HL-60/S4 treated with retinoic acid at 250 ng/mL for 4 days and 3 days (cell line): ENCODE data around the gene CSTA.

Experiments used
- in situ Hi-C: fragments of 300-500 bp; cut with MboI; formaldehyde crosslinking; loops from 2 replicates; pipeline ENCODE4 v1.7.0; 2022; ENCODE audit warnings: low sequenced_read_pairs

The CSTA gene, protein sequence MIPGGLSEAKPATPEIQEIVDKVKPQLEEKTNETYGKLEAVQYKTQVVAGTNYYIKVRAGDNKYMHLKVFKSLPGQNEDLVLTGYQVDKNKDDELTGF

DNA sequence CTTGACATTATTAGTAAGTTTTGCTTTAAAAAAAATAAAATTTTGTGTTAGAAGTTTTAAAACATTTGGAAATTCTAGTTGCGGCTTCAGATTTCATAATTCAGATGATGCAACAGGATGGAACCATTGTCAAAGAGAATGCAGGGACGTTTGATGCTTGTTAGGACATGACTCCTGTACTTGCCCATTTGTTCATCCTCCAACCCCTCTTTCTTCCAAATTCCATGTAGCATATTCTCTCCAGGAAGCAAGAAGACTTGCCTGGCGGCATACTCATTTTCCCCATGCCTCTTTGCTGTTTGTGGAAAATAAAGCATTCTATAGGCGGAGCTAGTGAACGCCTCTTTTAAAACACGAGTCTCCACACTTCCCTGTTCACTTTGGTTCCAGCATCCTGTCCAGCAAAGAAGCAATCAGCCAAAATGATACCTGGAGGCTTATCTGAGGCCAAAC is at the start of gene CSTA:
CSTA (plus strand) TSS at position 378 of the 453 bp plus-strand sequence; CDS start at position 423, 45 bp downstream.
- in situ Hi-C loops: no loop called here

DNA sequence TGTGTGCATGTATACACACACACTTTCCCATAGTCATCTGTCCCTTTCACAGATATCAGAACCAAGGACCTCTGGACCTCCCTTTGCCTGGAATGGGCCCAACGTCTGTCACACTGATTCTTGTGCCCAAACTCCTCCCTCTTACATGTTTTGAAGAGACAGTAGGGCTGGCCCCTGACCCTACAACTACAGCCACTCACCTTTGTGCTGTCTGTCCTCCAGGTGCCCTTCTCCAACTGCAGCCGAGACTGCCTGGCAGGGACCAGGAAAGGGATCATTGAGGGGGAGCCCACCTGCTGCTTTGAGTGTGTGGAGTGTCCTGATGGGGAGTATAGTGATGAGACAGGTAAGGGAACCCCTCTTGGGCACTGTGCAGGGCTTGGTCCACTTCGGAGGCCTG is 43.2 kb upstream of the CSTA start:
- in situ Hi-C loops: no loop called here

DNA sequence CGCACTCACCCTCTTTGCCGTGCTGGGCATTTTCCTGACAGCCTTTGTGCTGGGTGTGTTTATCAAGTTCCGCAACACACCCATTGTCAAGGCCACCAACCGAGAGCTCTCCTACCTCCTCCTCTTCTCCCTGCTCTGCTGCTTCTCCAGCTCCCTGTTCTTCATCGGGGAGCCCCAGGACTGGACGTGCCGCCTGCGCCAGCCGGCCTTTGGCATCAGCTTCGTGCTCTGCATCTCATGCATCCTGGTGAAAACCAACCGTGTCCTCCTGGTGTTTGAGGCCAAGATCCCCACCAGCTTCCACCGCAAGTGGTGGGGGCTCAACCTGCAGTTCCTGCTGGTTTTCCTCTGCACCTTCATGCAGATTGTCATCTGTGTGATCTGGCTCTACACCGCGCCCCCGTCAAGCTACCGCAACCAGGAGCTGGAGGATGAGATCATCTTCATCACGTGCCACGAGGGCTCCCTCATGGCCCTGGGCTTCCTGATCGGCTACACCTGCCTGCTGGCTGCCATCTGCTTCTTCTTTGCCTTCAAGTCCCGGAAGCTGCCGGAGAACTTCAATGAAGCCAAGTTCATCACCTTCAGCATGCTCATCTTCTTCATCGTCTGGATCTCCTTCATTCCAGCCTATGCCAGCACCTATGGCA is 41.1 kb upstream of the CSTA start:
- in situ Hi-C loops: no loop called here

DNA sequence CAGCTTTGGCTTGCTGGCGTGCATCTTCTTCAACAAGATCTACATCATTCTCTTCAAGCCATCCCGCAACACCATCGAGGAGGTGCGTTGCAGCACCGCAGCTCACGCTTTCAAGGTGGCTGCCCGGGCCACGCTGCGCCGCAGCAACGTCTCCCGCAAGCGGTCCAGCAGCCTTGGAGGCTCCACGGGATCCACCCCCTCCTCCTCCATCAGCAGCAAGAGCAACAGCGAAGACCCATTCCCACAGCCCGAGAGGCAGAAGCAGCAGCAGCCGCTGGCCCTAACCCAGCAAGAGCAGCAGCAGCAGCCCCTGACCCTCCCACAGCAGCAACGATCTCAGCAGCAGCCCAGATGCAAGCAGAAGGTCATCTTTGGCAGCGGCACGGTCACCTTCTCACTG is 40.6 kb upstream of the CSTA start:
- in situ Hi-C loops: no loop called here

DNA sequence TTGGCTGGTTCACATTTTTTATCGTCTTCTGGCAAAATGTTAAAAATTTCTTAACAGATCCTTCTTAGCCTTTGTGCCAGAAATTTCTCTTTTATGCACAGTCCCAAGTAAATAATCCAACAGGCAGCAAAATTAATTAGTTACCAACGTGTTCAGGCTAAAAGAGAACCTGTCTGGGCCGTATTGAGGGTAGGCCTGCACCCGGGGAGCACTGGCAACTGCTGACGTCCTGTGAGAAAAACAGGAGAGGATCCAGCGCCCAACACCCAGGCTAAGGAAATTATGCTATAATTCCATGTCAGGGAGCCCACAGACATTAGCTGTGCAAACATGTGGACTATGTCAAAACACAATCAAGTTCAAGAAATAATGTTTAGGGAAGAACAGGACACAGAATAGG is 30.7 kb upstream of the CSTA start:
- in situ Hi-C loops: no loop called here

DNA sequence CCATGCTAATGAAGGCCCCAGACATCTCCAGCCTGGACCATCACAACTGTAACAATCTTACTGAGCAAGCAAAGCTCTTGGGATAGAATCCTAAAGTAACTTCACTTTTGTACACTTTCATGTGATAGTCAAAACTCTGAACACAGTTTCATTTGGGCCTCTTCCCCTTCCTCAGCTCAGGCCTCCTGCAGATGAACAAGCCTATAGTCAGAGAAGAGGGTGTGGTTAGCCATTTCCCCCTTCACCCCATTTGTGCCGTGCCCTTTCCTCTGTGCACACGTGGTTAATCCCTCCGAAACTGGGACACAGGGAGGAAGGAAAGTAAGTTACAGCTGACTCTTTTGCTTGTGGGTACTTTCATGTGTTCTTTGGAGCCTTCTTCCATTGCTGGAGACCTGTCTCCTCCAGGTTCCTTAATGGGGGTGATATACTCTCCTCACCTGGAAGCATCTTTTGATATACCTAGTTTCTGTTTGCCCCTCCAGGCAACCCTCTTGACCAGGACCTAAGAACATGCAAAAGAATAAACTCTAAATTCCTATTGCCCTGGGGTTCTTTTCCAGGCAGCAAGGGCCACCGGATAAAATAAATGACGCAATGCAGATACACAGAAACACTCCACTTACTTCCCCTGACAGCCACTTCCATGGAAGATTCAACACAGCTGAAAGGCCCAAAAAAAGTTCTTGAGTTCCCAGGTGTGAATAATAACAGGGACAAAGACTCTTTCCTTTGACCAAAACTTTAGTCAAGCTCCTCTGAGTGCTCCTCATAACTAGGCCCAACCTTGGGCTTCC is 29.6 kb upstream of the CSTA start:
- in situ Hi-C loops: no loop called here

DNA sequence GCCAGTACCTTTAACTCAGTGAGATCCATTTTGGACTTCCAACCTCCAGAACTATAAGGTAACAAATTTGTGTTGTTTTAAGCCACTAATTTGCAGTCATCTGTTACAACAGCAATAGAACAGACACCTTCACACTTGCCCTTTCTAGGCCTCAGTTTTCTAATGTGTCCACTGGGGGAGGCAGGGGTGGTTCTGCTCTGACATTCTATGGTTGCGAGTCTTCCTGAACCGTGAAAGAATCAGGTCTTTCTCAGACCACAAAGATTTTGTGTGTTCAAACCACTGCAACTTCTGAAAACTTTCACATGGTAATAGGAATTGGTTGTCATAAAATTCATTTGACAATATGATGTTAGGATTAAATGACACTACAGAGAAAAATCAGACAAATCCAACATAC is 26.8 kb upstream of the CSTA start:
- in situ Hi-C loops: no loop called here

DNA sequence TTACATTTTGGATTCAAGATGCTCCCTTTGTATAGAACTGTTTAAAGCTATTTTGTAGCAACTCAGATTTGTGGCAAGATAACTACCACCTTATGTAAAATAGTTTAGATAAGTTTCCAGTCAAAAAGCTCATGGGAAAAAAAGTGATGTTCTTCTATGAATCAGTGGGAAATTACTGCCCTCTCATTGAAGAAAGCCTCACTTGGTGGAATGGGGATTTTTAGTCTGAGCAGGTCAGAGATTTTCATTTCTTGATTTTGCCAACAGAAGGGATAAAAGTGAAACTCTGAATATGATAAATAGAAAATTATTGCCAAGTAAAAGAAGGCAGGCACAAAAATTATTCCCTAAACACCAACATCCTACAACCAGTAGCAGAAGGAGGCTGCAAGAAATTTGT is 25.8 kb upstream of the CSTA start:
- in situ Hi-C loops: no loop called here

DNA sequence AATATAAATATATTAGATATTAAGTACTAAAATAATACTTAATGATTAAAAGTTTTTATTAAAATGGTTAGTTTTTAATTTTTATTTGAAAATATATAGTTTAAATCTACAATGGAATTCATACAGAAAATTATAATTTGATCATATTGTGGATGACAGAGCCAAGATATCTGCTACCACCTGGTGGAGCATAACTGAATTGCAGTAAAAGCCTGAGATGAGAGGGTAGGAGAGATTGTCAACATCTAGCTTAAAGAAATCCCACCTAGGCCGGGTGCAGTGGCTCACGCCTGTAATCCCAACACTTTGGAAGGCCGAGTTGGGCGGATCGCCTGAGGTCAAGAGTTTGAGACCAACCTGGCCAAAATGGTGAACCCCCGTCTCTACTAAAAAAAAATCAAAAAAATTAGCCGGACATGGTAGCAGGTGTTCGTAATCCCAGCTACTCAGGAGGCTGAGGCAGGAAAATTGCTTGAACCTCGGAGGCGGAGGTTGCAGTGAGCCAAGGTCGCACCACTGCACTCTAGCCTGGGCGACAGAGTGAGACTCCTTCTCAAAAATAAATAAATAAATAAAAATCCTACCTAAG is 25.1 kb upstream of the CSTA start:
- in situ Hi-C loops: no loop called here

DNA sequence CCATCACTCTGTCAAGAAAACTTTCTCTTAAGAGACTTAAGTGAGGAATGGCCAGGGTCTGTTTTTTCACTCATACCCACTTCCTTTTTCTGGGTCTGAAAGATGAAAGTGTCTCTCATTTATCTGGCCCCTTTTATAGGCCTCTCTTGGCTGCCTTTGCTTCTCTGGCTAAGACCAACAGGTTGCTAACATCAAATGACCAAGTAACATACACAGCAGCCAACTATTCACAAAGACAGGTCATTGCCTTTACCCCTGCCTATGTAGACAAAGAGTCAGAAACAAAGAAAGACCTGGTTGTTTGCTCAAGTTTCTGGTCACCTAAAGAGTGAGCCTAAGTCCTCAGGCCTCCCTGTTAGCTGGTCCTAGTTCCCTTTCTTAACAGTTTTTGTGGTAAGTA is 24.0 kb upstream of the CSTA start:
- in situ Hi-C loops: no loop called here

DNA sequence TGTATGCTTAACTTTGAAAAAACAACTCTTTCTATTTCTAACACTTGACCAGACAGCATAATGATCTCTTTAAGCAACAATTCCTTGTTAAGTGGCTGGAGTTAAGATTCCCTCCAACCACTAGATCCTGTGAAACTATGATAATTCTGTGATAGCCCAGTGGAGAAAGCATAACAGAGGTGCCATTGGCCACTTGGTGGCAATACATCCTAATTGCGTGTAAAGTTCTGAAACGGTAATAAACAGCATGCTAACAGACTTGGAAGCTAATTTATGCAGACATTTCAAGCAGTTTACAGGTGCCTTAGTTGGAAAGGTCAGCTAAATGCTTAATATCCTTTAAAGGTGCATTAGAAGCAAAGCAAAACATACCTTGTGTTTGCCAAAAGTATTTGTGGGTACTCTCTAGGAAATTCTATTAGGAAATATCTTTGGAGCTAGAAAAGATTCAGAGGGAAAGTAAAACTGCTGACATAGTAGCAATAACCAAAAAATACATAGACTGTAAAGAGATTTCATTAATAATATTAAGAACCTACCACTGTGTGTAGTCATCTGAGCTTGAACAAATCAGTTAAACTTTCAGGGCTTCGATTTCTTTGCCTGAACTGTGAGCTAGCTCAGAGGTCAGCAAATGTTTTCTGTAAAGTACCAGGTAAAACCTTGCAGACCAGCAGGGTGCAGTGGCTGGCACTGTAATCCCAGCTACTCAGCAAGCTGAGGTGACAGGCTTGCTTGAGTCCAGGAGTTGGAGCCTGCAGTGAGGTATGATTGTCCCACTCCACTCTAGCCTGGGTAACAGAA is 19.0 kb upstream of the CSTA start:
- in situ Hi-C loops: no loop called here

DNA sequence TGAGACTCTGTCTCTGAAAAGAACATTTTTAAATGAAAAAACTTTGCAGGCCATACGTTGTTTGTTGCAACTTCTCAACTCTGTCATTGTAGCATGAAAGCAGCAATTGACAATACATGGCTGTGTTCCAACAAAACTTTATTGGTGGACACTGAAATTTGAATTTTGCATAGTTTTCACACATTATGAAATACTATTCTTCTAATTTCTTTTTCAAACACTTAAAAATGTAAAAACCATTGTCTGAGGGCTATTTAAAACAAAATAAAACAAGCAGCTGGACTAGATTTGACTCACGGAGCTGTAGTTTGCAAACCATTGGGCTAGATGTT is 18.5 kb upstream of the CSTA start:
- in situ Hi-C loops: no loop called here

DNA sequence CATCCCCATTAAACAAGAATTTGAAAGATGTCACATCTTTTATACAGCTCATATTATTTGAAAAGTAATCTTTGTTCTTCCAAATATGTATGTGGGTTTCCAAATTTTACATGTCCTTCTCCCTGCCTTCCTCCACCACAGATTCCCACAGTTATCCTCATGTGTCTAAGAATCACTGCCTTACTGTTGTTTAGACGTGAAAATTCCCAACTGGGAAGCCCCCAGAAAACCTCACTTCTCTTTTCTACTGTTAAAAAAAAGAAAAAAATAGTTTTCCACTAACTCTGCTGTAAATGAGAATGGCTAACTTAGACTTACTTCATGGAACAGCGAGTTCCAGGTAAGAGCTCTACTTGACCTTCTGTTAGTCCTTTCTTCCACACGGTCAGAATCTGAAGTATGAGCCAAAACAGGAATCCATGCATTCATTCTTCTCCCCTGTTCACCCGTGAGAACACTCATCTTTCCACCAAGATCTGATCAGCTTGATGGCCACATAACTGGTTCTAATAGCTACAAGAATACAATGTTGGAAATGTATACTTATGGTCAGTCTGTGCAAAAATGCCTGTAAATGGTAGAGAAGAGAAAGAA is 17.9 kb upstream of the CSTA start:
- in situ Hi-C loops: no loop called here

DNA sequence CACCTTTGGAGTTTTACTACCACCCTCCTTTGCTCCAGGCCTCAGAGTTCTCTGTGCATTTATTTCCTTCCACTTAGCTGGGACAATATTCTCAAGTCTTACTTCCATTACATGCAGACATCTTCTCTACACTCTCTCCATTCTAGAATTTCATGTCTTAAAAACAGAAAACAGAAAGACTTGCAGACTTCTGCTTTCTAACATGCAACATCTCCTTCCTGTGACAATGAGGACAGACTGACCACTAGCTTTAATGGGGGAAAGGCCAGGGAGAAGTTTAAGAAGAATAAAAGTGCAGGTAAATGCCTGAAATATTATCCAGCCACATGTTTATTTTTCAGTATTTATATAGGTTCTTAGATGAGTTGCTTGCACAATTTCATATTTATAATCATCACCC is 17.1 kb upstream of the CSTA start:
- in situ Hi-C loops: no loop called here

DNA sequence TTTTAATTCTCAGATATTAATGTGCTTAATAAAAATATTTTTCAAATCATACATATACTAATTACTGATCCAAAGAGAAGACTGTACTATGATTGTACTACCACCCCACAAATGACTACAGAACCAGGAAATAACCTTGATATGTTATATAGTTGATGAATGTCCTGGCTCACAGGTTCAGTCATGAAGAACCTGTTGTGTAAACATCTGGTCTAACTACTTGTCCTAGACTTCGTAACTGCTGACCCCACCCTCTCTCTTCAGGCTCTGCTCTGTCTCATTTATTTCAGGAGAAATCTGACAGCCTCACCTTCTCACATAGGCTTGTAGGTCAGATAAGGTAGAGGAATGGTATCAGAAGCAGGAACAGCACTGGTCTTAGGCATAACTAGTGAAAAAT is 14.7 kb upstream of the CSTA start:
- in situ Hi-C loops: no loop called here

DNA sequence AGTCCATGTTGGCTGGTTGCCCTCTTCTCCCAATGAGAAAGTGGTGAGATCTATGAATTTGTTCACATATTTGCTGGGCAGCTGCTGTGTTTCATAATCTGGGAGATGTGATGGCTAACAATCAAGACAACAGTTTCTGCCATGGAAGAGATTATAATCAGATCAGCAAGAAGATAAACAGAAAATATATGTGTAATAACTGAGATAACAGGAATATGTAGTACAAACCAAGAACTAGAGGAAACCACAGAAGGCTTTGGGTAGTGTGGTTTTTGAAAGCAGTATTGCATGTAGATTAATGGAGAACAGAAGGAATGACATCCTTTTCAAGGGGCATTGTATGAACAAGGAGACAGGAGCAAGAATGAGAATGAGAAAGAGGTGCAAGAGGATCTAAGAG is 12.2 kb upstream of the CSTA start:
- in situ Hi-C loops: no loop called here

DNA sequence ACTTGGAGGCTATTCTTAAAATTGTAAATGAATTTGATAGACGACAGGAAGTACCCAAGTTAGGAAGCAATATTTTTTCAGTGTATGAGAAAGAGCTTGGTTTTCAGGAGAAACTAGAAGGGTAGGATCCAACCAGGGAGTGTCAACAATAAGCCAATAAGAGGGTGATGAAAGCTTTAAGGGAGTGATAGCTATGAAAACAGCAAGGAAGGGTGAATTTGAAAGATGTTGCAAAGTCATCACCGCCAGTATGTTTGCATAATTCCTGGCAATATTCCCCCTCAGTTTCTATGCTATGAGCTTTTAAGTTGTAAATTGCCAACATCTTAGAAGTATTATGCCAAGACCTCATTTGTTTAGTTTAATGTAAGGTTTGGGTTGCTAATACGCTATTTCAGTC is 11.8 kb upstream of the CSTA start:
- in situ Hi-C loops: no loop called here

DNA sequence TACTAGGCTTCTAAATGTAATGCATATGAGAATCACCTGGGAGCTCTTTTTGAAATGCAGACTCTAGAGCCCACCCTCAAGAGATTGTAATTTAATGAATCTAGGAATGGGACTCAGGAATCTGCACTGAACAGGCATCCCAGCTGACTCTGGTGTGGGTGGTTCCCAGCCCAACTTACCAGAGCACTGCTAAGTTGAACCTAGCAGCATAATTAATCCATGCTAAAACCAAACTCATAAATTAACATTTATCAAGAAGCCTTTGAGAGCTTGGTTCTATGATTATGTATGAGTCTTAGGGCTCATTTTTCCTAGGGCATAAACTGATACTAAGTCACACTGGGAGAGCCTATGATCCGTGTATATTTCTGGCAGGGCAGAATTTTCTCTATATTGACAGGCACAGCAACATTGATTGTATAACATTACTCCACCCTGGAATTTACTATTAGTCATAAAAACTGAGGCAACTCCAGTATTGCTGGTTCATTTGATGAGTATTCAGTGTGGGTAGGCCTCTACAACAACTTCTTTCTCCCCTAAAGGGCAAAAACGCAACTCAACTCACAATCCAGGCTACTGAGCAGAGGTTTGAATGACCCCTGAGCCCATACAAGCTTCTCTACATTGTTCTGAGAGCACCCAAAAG is 10.7 kb upstream of the CSTA start:
- in situ Hi-C loops: no loop called here

DNA sequence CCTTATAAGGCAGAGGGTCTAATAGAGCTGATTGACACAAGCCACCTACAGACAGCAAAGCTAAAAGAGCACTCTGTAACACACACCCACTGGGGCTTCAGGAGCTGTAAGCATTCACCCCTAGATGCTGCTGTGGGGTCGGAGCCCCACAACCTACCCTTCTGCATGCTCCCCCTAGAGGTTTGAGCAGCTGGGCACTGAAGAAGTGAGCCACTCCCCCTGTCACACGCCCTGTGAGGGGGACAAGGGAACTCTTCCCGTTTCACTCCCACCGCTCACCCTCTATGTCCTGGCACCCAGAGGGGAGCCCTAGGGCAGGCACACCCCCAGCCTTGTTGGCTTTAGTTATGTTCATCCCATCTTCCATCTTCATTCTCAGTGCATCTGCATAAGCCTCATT is 9.4 kb upstream of the CSTA start:
- in situ Hi-C loops: no loop called here

DNA sequence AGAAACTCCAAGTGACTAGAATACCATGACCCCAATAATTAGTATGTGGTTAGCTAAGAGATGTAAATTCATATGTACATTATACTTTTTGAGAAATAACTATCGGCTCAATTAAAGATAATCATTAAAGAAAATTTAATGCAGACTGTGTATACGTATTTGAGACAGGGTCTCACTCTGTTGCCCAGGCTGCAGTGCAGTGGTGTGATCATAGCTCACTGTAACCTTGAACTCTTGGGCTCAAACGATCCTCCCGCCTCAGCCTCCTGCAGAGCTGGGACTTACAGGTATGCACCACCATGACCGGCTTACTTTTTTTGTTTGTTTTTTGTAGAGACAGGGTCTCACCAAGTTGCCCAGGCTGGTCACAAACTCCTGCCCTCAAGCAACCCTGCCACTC is 8.7 kb upstream of the CSTA start:
- in situ Hi-C loops: no loop called here
